ENCODE measurements around the gene URB2.

Gene URB2

GRCh38 chr1:229625915-229626831 is at the start of gene URB2, which contains the start of gene TAF5L:
Gene URB2 (plus strand): TSS chr1:229626247. CDS start chr1:229627634, 1,387 bp downstream.
Gene TAF5L (minus strand): TSS chr1:229626122. CDS start chr1:229614482, 11,640 bp downstream.
- peak within 1 kb of the TSS; percentile 90 for H3K4me3 ChIP-seq (ENCODE audit: low read depth, low read length)
- peak; percentile 57 for DNase-seq (ENCODE audit: low read depth)
- no peak for TF ChIP-seq CTCF (IDR thresholded peaks at IDR 0.05; ENCODE audit: low read depth, low read length, missing control alignments)

GRCh38 chr1:229578168-229579058 is 47.6 kb upstream of the URB2 start:
- TF ChIP-seq CTCF (IDR thresholded peaks at IDR 0.05; ENCODE audit: low read depth, low read length, missing control alignments), result peak; percentile 16
- no peak for DNase-seq (ENCODE audit: low read depth)
- H3K4me3 ChIP-seq (ENCODE audit: low read depth, low read length), result peak overlapping the region; percentile 22

GRCh38 chr1:229579059-229579673 is 46.9 kb upstream of the URB2 start:
- TF ChIP-seq CTCF (IDR thresholded peaks at IDR 0.05; ENCODE audit: low read depth, low read length, missing control alignments), result no peak
- DNase-seq (ENCODE audit: low read depth), result peak; percentile 25
- H3K4me3 ChIP-seq (ENCODE audit: low read depth, low read length), result peak overlapping the region; percentile 22

- no peak overlapping the region for H3K4me3 ChIP-seq (ENCODE audit: low read depth, low read length)
- no peak for TF ChIP-seq CTCF (IDR thresholded peaks at IDR 0.05; ENCODE audit: low read depth, low read length, missing control alignments)
- no peak for DNase-seq (ENCODE audit: low read depth)
Measured at GRCh38 chr1:229581485-229581884, 44.6 kb upstream of the URB2 start.

- no peak for TF ChIP-seq CTCF (IDR thresholded peaks at IDR 0.05; ENCODE audit: low read depth, low read length, missing control alignments)
- no peak for DNase-seq (ENCODE audit: low read depth)
- H3K4me3 ChIP-seq (ENCODE audit: low read depth, low read length), result no peak overlapping the region
Measured at GRCh38 chr1:229582011-229582694, 43.9 kb upstream of the URB2 start.

- H3K4me3 ChIP-seq (ENCODE audit: low read depth, low read length), result no peak overlapping the region
- no peak for DNase-seq (ENCODE audit: low read depth)
- TF ChIP-seq CTCF (IDR thresholded peaks at IDR 0.05; ENCODE audit: low read depth, low read length, missing control alignments), result no peak
Measured at GRCh38 chr1:229582715-229583114, 43.3 kb upstream of the URB2 start.
